NK-92 treated with Interleukin-12 subunit alpha and Interleukin-12 subunit beta, amount 100 ng/mL, for 24 hours (cell line): ENCODE data around the gene VSIG4.

ENCODE experiments used
- DNase-seq: peaks from one replicate; lab custom pipeline; 2025; lab: John Stamatoyannopoulos, UW

The VSIG4 gene

GRCh38 chrX:66024092-66024467 is 15.8 kb downstream of the VSIG4 start:
- no peak for DNase-seq

DNA sequence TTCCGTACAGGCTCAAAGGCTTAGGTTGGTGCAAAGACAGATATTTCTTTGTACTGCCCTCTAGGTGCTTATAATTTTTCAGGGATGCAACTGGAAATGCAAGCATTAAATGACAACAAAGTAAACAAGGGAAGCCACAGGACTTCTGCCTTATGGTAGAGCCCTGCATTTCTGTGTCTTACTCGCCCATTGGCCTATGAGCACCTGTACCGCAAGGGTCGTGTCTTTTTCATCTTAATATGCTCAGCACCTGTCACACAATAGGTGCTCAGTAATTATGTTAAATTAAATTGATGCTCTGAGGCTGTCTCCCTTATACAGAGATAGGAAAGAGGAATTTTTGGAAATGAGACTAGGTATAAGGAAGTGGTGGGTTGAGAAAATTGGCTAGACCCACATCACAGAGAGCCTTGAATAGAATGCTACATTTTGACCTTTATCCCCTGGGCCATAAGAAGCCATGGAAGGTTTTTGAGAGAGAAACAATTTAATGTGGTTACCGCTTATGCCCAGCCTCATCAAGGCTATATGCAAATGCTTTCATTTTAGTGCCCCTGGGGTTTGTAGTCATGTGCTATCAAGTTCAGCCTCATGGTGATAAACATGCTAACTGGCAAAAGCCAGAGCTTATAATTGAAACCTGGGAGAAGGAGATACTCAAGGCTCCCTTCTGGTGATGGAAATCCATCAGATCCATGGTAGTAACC is 16.3 kb downstream of the VSIG4 start:
- DNase-seq = no peak

- no peak for DNase-seq
These were observed 17.1 kb downstream of the VSIG4 start for GRCh38 chrX:66022632-66023384.

DNA sequence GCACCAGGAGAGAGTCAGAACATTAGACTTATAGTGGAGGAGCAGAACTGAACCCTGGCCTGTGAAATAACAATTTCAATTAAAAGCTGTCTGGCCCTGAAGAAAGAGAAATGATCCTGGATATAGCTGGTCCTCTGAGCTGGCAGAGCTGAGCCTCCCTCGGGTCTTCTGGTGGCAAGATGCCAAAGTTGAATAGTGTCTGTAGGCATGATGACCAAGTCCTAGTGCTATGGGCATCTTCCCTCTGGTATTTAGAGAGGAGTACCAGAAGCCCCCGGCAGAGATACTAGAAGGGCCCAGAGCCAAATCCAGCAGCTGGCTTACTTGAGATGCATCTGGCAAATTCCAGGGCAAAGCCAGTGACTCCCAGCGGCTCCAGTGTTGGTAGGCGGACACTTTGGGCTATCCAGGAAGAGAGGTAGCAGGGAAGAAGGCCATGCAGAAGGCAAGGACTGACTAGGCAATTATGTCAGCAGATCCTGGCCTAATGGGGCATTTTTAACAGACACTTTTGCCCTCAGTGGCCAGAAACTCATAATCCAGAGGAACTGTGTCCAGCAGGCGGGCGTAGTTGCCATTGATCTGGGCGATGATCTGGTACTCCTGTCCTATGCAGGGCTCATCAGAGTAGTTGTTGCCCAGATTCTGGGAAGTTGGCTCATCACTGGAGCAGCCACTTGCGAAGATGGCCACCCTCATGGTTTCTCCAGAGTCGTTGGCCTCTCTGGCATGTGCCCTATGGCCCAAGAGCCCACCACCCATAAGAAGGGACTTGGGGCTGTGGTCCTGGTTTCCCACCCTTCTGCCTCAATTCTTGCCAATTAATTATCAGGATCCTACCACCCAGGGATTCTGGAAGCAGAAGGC is 17.9 kb downstream of the VSIG4 start:
- no peak for DNase-seq

DNA sequence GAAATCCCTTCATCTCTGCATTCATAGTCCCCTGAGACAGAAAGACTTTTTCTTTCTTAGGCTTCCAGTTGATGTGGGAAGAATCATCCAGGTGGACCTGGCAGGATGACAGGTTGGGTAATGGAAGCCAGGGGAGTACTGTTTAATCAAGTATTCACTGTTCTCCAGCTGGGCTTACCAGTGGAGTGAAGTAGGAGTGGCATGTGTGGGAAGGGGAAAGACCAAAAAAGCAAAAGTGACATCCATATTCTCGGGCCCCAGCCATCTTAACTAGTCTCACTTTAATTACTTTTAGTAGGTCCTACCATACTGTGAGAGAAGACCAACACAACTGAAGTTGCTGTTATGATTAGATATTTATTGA is 18.5 kb downstream of the VSIG4 start:
- no peak for DNase-seq

GRCh38 chrX:66020631-66021334 is 19.1 kb downstream of the VSIG4 start:
- no peak for DNase-seq

DNA sequence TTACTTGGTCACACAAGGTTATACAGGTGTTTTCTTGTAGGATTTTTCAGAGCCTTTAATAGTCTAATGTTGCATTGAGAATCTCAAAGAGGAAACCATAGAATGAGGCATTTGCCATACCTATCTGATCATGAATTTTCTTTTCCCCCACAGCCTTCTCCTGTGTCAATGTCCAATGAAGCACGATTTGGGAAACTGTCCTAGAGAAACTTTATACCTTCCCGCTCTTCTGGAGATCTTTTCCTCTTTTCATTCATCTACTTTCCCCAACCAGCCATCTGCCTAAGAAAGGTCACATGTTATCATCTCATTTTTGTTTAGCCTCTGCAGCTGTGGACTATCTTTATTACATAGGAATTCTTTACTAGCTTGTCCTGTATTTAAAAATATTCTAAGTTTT is 19.9 kb downstream of the VSIG4 start:
- DNase-seq = no peak

DNA sequence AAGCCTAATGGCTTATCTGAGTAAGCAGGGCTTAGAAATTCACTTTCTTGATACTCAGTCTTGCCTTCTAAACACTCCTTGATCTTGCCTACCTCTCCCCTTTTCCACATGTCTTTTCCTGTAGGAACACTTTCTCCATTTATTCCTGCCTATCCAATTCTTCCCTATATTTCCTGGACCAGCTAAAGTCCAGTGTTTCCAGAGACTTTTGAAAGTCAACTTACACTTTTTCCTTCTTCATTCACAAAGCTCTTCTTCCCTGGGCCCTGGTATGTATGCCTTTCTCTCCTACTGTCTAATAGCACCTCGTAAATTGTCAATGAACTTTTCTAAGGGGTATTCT is 20.6 kb downstream of the VSIG4 start:
- no peak for DNase-seq

- no peak for DNase-seq
These were observed 21.1 kb downstream of the VSIG4 start for GRCh38 chrX:66018585-66019309.

GRCh38 chrX:66017659-66018170 is 22.2 kb downstream of the VSIG4 start:
- no peak for DNase-seq

DNA sequence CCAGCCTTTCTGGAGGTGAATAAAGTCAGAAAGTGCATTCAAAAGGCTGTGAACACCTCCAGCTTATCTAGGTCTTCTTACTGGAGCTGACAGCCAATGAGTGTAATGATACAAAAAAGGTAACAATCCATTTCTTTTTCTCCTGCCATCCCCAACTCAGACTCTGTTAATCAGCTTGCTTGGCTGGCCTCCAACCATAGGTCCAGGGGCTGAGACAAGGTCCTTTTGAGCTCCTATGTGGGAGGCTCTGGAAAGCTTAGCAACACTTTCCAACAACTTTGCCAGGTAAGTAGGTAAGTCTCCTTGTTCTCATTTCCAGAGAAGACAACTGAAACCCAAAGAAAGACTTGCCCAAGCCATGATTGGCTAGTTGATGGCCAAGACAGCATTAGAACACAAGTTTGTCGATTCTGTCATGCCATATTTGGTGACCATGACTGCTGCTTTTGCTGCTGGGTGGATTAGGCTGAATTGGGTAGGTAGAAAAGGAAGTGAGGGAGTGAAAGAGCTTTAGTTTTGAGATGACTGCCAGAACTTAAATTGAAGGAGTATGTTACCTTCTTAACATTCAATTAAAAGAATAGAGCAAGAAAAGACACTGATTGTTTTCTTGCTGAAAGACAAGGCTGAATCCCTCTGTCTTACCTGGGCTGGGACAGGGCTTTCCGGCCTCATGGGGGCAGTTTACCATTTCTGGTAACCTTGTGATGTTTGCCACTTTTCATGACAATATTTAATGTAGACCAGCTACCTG is 22.8 kb downstream of the VSIG4 start:
- DNase-seq = no peak

DNA sequence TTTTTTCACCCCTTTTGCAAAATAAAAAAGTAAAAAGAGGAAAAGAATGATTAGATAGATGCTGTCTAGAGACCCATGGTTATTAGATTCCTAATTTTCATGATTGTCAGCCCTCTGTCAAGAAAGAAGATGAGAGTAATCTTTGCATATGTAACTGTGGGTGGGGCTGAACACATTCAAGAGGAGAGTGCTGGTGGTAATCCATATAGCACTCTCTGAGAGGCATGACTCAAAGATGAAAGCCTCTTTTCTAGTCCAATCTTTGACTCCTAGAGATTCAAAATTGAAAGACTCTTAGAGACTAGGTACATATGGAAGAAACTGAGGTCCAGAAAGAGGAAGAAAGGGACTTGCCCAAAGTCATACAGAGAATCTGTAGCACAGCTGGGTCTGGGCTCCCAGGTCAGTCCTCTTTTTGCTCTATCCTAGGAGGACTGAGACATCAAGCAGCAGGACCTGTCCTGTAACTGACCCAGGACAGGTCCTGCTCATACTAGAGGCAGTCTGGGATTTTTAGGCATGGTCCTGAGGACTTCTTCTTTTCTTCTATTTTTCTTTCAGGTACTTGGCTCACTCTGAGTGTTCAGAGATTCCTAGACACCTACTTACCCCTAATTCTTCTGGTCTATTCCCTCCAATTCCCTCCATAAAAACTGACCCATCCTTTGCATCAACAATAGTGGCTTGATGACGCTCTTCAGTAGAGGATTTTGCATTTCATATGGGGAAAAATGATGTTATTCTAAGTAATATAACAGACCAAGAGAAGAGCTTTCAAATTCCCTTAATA is 23.8 kb downstream of the VSIG4 start:
- DNase-seq = no peak

GRCh38 chrX:66015152-66015831 is 24.6 kb downstream of the VSIG4 start:
- DNase-seq = peak; percentile 49

GRCh38 chrX:66014556-66014955 is 25.3 kb downstream of the VSIG4 start:
- DNase-seq = peak; percentile 0

DNA sequence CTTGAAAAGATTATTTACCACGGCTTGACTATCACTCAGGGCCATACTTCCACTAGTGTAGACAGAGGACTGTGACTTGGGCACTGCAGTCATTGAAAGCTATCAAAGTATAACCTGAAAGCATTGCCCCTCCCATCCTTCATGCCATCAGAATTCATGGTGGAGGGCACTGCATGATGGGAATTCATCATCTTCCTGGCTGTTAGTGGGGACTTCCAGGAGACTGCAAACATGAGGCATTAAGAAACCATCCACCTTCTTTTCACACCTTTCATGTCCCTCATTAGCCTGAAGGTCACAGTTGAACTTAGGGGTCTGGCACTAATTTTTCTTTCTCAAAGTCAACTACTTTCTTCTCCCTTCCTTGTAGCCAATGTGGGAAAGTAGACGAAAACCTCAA is 25.8 kb downstream of the VSIG4 start:
- no peak for DNase-seq

GRCh38 chrX:66013194-66013816 is 26.6 kb downstream of the VSIG4 start:
- no peak for DNase-seq

- peak; percentile 59 for DNase-seq
These were observed 27.8 kb downstream of the VSIG4 start for GRCh38 chrX:66012094-66012534.

- no peak for DNase-seq
These were observed 30.5 kb downstream of the VSIG4 start for GRCh38 chrX:66009231-66009845.
